ENCODE measurements around the gene MCUB. TPM values are rescaled to one million over a fixed set of nuclear protein-coding genes. Genes with fewer than 3 reads are reported as not detected.

Gene MCUB
- total and polyA plus RNA-seq, 3 donors from 2014 or later, result 7.7 to 23.4 (median 20.1) TPM

DNA sequence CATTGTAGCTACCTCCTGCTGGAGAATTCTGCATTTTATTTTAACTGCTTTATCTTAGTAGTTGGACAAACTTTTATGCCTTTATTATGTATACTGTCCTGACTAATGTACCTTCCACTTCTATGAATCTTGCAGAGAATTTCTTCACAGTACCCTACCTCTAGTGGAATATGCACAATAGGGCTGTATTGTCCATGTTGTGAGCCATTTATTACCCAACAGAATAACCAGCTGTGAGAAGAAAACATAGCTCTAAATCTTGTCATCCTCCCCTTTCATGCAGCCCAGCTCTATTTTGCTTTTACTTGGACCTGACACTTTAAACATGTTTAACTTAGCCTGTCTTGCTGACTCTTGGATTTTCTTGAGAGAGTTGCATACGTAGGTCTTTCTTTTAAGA, 56.2 kb downstream of the MCUB start:
- Histone ChIP-seq H3K27ac (no peak overlapping the region), H3K36me3 (ENCODE audit: low read depth, missing control alignments) (no peaks in the 10 kb centered on the region), H3K4me1 (no peaks in the 10 kb centered on the region), H3K9me3 (no peaks in the 10 kb centered on the region), H3K4me3 (no peak overlapping the region), H3K27me3 (no peaks in the 10 kb centered on the region)
- DNase-seq, result no peak
- intact Hi-C loops (cut with DNase I; ENCODE audit: low total_unique reads), result no loop called here
- no peak for TF ChIP-seq POLR2A (IDR thresholded peaks at IDR 0.05)
- TF ChIP-seq, protein P1, sequence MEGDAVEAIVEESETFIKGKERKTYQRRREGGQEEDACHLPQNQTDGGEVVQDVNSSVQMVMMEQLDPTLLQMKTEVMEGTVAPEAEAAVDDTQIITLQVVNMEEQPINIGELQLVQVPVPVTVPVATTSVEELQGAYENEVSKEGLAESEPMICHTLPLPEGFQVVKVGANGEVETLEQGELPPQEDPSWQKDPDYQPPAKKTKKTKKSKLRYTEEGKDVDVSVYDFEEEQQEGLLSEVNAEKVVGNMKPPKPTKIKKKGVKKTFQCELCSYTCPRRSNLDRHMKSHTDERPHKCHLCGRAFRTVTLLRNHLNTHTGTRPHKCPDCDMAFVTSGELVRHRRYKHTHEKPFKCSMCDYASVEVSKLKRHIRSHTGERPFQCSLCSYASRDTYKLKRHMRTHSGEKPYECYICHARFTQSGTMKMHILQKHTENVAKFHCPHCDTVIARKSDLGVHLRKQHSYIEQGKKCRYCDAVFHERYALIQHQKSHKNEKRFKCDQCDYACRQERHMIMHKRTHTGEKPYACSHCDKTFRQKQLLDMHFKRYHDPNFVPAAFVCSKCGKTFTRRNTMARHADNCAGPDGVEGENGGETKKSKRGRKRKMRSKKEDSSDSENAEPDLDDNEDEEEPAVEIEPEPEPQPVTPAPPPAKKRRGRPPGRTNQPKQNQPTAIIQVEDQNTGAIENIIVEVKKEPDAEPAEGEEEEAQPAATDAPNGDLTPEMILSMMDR (IDR thresholded peaks at IDR 0.05), result no peak
- 97 to 100% methylated on average over 1 of the region's 1 CpG for WGBS, 2 donors

DNA sequence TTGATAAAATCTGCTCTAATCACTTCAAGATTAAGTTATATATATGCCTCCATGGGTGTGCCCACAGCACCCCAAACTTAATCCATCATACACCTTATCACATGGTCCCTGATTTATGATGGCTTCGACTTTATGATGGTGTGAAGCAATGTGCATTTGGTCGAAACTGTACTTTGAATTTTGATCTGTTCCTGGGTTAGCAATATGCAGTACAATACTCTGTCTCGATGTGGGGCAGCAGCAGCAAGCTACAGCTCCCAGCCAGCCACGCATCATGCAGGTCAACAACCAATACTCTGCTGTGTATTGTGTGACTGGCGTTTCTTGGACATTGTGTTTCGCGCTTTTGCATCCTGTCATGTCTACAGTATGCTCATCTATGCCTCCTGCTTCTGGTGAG, 62.6 kb downstream of the MCUB start:
- no peak overlapping the region for H3K4me3 ChIP-seq
- WGBS, 2 donors, result 92 to 97% methylated on average over 7 of the region's 7 CpGs
- intact Hi-C loops (cut with DNase I; ENCODE audit: low total_unique reads), result no loop called here

DNA sequence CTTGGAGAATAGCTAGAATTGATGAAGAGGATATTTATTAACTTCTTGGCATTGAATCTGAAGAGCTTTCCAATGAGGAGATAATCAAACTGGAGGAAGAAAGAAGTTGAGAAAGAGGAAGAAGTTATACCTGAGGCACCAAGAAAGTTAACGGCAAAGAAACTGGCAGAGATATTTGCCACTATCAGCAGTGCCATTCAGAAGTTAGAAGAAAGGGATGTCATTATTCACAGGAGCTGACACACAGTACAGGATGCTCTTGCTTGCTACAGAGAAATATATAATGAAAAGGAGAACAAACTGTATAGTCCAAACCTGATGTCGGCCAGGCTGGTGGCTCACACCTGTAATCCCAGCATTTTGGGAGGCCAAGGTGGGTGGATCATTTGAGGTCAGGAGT, 64.5 kb downstream of the MCUB start:
- Histone ChIP-seq H3K27me3 (no peaks in the 10 kb centered on the region), H3K36me3 (ENCODE audit: low read depth, missing control alignments) (no peaks in the 10 kb centered on the region), H3K4me1 (no peaks in the 10 kb centered on the region), H3K27ac (no peak overlapping the region), H3K4me3 (no peak overlapping the region), H3K9me3 (no peaks in the 10 kb centered on the region)
- intact Hi-C loops (cut with DNase I; ENCODE audit: low total_unique reads), result no loop called here
- WGBS, 2 donors, result 93 to 98% methylated on average over 2 of the region's 2 CpGs
- TF ChIP-seq, protein P1 (IDR thresholded peaks at IDR 0.05), result no peak
- TF ChIP-seq POLR2A (IDR thresholded peaks at IDR 0.05), result no peak
- no peak for DNase-seq

More for the DNA sequence above, 62.6 kb downstream of the MCUB start:
- Histone ChIP-seq H3K27me3 (no peaks in the 10 kb centered on the region), H3K9me3 (no peaks in the 10 kb centered on the region), H3K4me1 (no peaks in the 10 kb centered on the region), H3K27ac (no peak overlapping the region), H3K36me3 (ENCODE audit: low read depth, missing control alignments) (no peaks in the 10 kb centered on the region)
- TF ChIP-seq, protein P1 (IDR thresholded peaks at IDR 0.05), result no peak
- TF ChIP-seq POLR2A (IDR thresholded peaks at IDR 0.05), result no peak
- DNase-seq, result no peak

DNA sequence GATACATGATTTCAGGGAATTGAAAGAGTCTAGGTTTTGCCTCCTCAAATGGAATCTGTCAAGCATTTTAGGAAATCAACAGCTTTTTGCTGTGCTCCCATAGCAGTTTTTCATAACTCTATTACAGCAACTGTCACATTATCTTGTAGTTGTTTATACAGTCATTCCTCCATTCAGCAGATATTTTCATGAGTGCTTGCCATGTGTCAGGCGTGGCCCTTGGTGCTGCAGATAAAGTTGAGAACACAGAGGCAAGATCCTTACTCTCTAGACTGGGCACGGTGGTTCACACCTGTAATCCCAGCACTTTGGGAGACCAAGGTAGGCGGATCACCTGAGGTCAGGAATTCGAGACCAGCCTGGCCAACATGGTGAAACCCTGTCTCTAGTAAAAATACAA, 67.3 kb downstream of the MCUB start:
- H3K4me3 ChIP-seq, result no peak overlapping the region
- H3K36me3 ChIP-seq (ENCODE audit: low read depth, missing control alignments), result no peaks in the 10 kb centered on the region
- H3K27ac ChIP-seq, result no peak overlapping the region
- no peaks in the 10 kb centered on the region for H3K27me3 ChIP-seq
- H3K4me1 ChIP-seq, result no peaks in the 10 kb centered on the region
- DNase-seq, result no peak
- no peaks in the 10 kb centered on the region for H3K9me3 ChIP-seq
- TF ChIP-seq, protein P1 (IDR thresholded peaks at IDR 0.05), result no peak
- no peak for TF ChIP-seq POLR2A (IDR thresholded peaks at IDR 0.05)
- 93 to 97% methylated on average over 4 of the region's 4 CpGs for WGBS, 2 donors
- intact Hi-C loops (cut with DNase I; ENCODE audit: low total_unique reads), result no loop called here

DNA sequence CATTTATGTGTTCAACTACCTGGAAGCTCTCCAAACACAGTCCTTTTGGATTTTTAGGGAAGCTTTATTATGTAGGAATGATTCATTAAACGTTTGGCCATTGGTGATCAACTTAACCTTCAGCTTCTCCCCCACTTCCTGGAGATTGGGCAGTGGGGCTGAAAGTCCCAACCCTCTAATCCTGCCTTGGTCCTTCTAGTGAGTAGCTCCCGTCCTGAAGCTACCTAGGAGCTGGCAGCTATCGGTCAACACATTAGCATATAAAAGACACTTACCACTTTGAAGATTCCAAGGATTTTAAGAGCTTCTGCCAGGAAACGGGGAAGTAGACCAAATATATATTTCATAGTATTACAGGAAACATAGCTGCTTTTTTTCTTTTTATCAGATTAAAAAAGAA, 69.7 kb downstream of the MCUB start:
- WGBS, 2 donors, result 67 to 77% methylated on average over 4 of the region's 4 CpGs
- intact Hi-C loops (cut with DNase I; ENCODE audit: low total_unique reads), result no loop called here
- Histone ChIP-seq H3K4me1 (no peaks in the 10 kb centered on the region), H3K36me3 (ENCODE audit: low read depth, missing control alignments) (no peaks in the 10 kb centered on the region), H3K27ac (no peak overlapping the region), H3K9me3 (no peaks in the 10 kb centered on the region), H3K4me3 (no peak overlapping the region), H3K27me3 (no peaks in the 10 kb centered on the region)
- TF ChIP-seq, protein P1 (IDR thresholded peaks at IDR 0.05), result no peak
- no peak for TF ChIP-seq POLR2A (IDR thresholded peaks at IDR 0.05)
- DNase-seq, result no peak

Data from testis (tissue), 3 donors.